H1 (cell line): ENCODE results near the gene GCK. TPM values are rescaled to one million over a fixed set of nuclear protein-coding genes. Genes with fewer than 3 reads are reported as not detected.

Source experiments
- CTCF ChIA-PET: fragments of 300-600 bp; sonication (Branson Sonifier 250); formaldehyde crosslinking; loops from one replicate; lab custom pipeline; 2021; ENCODE audit not compliant: partially characterized antibody; lab: Charles Lee
- POLR2A ChIA-PET: fragments of 300-600 bp; sonication (Branson Sonifier 250); formaldehyde crosslinking; loops from one replicate; lab custom pipeline; 2021; ENCODE audit warnings: inconsistent platforms; ENCODE audit not compliant: partially characterized antibody; lab: Charles Lee
- DNase-seq, 2 experiments: peaks; one replicate each; pipeline versions ENCODE4 v3.0.0 to v3.0.0-alpha.2; 2010 to 2022; ENCODE audit warnings: low spot score in 2 of 2, low read depth in 1 of 2, mixed read lengths in 1 of 2
- FAIRE-seq: peaks from 2 replicates; lab custom pipeline; 2011; peaks lifted over from hg19 to GRCh38; lab: Jason Lieb, UNC
- H2AFZ ChIP-seq: 2 replicates; pipeline ENCODE4 v1.8.1; 2012; ENCODE audit warnings: low read length, inconsistent platforms
- H2AK5ac ChIP-seq: 2 replicates; pipeline ENCODE4 v1.6.1; 2013; ENCODE audit warnings: low read depth, low read length
- H2BK120ac ChIP-seq: replicated peaks from 2 replicates; pipeline ENCODE3; 2013; ENCODE audit warnings: low read depth, low read length, inconsistent platforms
- H2BK12ac ChIP-seq: 2 replicates; pipeline ENCODE4 v1.6.1; 2013; ENCODE audit warnings: low read depth, low read length
- H2BK15ac ChIP-seq: 2 replicates; pipeline ENCODE4 v1.6.1; 2013; ENCODE audit warnings: low read length
- H2BK20ac ChIP-seq: 2 replicates; pipeline ENCODE4 v1.6.1; 2013; ENCODE audit warnings: low read length
- H2BK5ac ChIP-seq: 2 replicates; pipeline ENCODE4 v1.6.1; 2013; ENCODE audit warnings: low read depth, low read length
- H3K14ac ChIP-seq: 2 replicates; pipeline ENCODE4 v1.6.1; 2013; ENCODE audit warnings: inconsistent platforms; ENCODE audit not compliant: insufficient read length
- H3K18ac ChIP-seq: 2 replicates; pipeline ENCODE4 v1.6.1; 2013; ENCODE audit warnings: low read length; ENCODE audit errors: extremely low read depth
- H3K23ac ChIP-seq: 2 replicates; pipeline ENCODE4 v1.6.1; 2013; ENCODE audit warnings: inconsistent platforms; ENCODE audit not compliant: insufficient read length
- H3K23me2 ChIP-seq: 2 replicates; pipeline ENCODE4 v1.6.1; 2013; ENCODE audit warnings: low read depth, low read length
- H3K27ac ChIP-seq: 2 replicates; pipeline ENCODE4 v1.6.1; 2011; ENCODE audit warnings: low read depth, low read length, inconsistent platforms
- H3K27me3 ChIP-seq, 4 experiments: replicated peaks in 1 of 4; 1 replicate in 1 of 4; 2 replicates in 3 of 4; pipeline versions ENCODE4 v1.6.1 to v1.8.1; 2011 to 2013; ENCODE audit warnings: low read length in 3 of 4, mild to moderate bottlenecking in 3 of 4, inconsistent platforms in 2 of 4, mixed read lengths in 2 of 4, moderate library complexity in 1 of 4; ENCODE audit not compliant: control insufficient read depth in 3 of 4, insufficient read depth in 3 of 4; ENCODE audit errors: extremely low read depth in 1 of 4
- H3K36me3 ChIP-seq, 4 experiments: 2 replicates each; pipeline versions ENCODE4 v1.6.1 to v1.8.1; 2011 to 2013; ENCODE audit warnings: mild to moderate bottlenecking in 4 of 4, low read length in 3 of 4, moderate library complexity in 2 of 4, control low read depth in 1 of 4, inconsistent platforms in 1 of 4; ENCODE audit not compliant: insufficient read depth in 4 of 4, control insufficient read depth in 2 of 4
- H3K4ac ChIP-seq: replicated peaks from 2 replicates; pipeline ENCODE3; 2013; ENCODE audit warnings: low read length, low read depth, mixed read lengths, inconsistent platforms; ENCODE audit not compliant: insufficient read length
- H3K4me1 ChIP-seq, 4 experiments: replicated peaks in 1 of 4; 1 replicate in 1 of 4; 2 replicates in 3 of 4; pipeline versions ENCODE4 v1.6.1 to v1.8.1; 2011 to 2013; ENCODE audit warnings: low read length in 3 of 4, inconsistent platforms in 2 of 4, mixed read lengths in 1 of 4; ENCODE audit not compliant: insufficient read depth in 4 of 4, control insufficient read depth in 3 of 4
- H3K4me2 ChIP-seq, 2 experiments: 2 replicates each; pipeline versions ENCODE4 v1.6.1 to v1.8.1; 2011 to 2013; ENCODE audit warnings: low read depth in 2 of 2, low read length in 2 of 2, control low read depth in 1 of 2, inconsistent platforms in 1 of 2, mild to moderate bottlenecking in 1 of 2; ENCODE audit not compliant: insufficient read depth in 1 of 2
- H3K4me3 ChIP-seq, 4 experiments: fragments of 200-600, 300-600 bp in 1 of 4; sonication (generic), shearing (Covaris generic), sonication (Bioruptor Twin) in 1 of 4; 2 replicates each; pipeline versions ENCODE4 v1.5.1 to v1.8.1; 2011 to 2016; ENCODE audit warnings: low read length in 4 of 4, low read depth in 3 of 4, control low read depth in 2 of 4, inconsistent platforms in 2 of 4, mild to moderate bottlenecking in 2 of 4, mixed read lengths in 1 of 4, moderate library complexity in 1 of 4; ENCODE audit not compliant: insufficient read depth in 2 of 4; ENCODE audit errors: extremely low read depth in 1 of 4
- H3K56ac ChIP-seq: replicated peaks from 2 replicates; pipeline ENCODE3; 2013; ENCODE audit warnings: low read depth, mild to moderate bottlenecking, mixed read lengths, low read length, inconsistent platforms; ENCODE audit not compliant: insufficient read length
- H3K79me1 ChIP-seq: 2 replicates; pipeline ENCODE4 v1.6.1; 2013; ENCODE audit warnings: low read depth, low read length, control low read depth
- H3K79me2 ChIP-seq, 2 experiments: 2 replicates each; pipeline versions ENCODE4 v1.6.1 to v1.8.1; 2012 to 2013; ENCODE audit warnings: low read length in 2 of 2, mild to moderate bottlenecking in 2 of 2, inconsistent platforms in 1 of 2; ENCODE audit not compliant: insufficient read depth in 2 of 2, control insufficient read depth in 1 of 2
- H3K9ac ChIP-seq, 4 experiments: replicated peaks in 1 of 4; 1 replicate in 1 of 4; 2 replicates in 3 of 4; pipeline versions ENCODE4 v1.6.1 to v1.8.1; 2011 to 2013; ENCODE audit warnings: low read depth in 3 of 4, low read length in 3 of 4, control low read depth in 2 of 4, mild to moderate bottlenecking in 2 of 4, moderate library complexity in 2 of 4, inconsistent platforms in 1 of 4; ENCODE audit errors: extremely low read depth in 1 of 4
- H3K9me3 ChIP-seq, 2 experiments: 2 replicates each; pipeline versions ENCODE4 v1.6.1 to v1.8.1; 2012 to 2013; ENCODE audit warnings: mild to moderate bottlenecking in 2 of 2, moderate library complexity in 2 of 2, control low read depth in 1 of 2, inconsistent platforms in 1 of 2, low read depth in 1 of 2, low read length in 1 of 2, mixed read lengths in 1 of 2; ENCODE audit not compliant: insufficient read depth in 2 of 2
- H4K20me1 ChIP-seq, 2 experiments: replicated peaks in 1 of 2; 2 replicates each; pipeline versions ENCODE3 to v1.8.1; 2011 to 2013; ENCODE audit warnings: inconsistent platforms in 2 of 2, low read length in 2 of 2, mild to moderate bottlenecking in 1 of 2; ENCODE audit not compliant: insufficient read depth in 2 of 2, control insufficient read depth in 1 of 2
- H4K5ac ChIP-seq: 2 replicates; pipeline ENCODE4 v1.6.1; 2013; ENCODE audit warnings: low read length, low read depth, mixed read lengths, inconsistent platforms; ENCODE audit not compliant: insufficient read length
- H4K8ac ChIP-seq: 2 replicates; pipeline ENCODE4 v1.8.0; 2013; ENCODE audit warnings: mild to moderate bottlenecking, moderate library complexity, low read length, inconsistent platforms; ENCODE audit not compliant: insufficient read depth; ENCODE audit errors: extremely low read depth
- H4K91ac ChIP-seq: replicated peaks from 2 replicates; pipeline ENCODE3; 2013; ENCODE audit warnings: low read length, mixed read lengths, inconsistent platforms; ENCODE audit not compliant: insufficient read length
- CBX8 ChIP-seq: fragments of 300-800, 300-1000 bp; sonication (generic); IDR thresholded peaks from 2 replicates; pipeline ENCODE4 v1.7.1; 2016; ENCODE audit warnings: low read depth, low read length, borderline replicate concordance
- CREB1 ChIP-seq: IDR thresholded peaks from 2 replicates; pipeline ENCODE4 v1.6.1; 2012; ENCODE audit warnings: inconsistent platforms
- HDAC2 ChIP-seq, 2 experiments: fragments of 300-600 bp in 1 of 2; sonication (generic) in 1 of 2; IDR thresholded peaks; 2 replicates each; pipeline ENCODE4 v1.6.1; 2011 to 2012; ENCODE audit warnings: low read depth in 2 of 2, low read length in 2 of 2, mild to moderate bottlenecking in 2 of 2, moderate library complexity in 2 of 2, borderline replicate concordance in 1 of 2, inconsistent platforms in 1 of 2
- JUN ChIP-seq: IDR thresholded peaks from 2 replicates; pipeline ENCODE4 v1.6.1; 2011; ENCODE audit warnings: low read depth, mild to moderate bottlenecking, improper control_type of control experiment, low read length
- POLR2A ChIP-seq, 2 experiments: IDR thresholded peaks; 1 replicate in 1 of 2; 2 replicates in 1 of 2; pipeline ENCODE4 v1.6.1; 2011; ENCODE audit warnings: low read depth in 2 of 2, low read length in 2 of 2, mild to moderate bottlenecking in 2 of 2; ENCODE audit errors: control extremely low read depth in 1 of 2
- SAP30 ChIP-seq: fragments of 300-600 bp; sonication (generic); IDR thresholded peaks from 2 replicates; pipeline ENCODE4 v1.7.1; 2012; ENCODE audit warnings: low read length, moderate library complexity, mild to moderate bottlenecking, inconsistent platforms; ENCODE audit not compliant: insufficient read depth, insufficient replicate concordance
- SRF ChIP-seq: IDR thresholded peaks from 2 replicates; pipeline ENCODE4 v1.6.1; 2011; ENCODE audit warnings: mild to moderate bottlenecking, low read depth, low read length, moderate library complexity
- SUZ12 ChIP-seq: fragments of 200-600 bp; sonication (generic); IDR thresholded peaks from 2 replicates; pipeline ENCODE4 v1.6.1; 2012; ENCODE audit warnings: mild to moderate bottlenecking, inconsistent platforms, low read length, moderate library complexity, mixed read lengths
- TAF1 ChIP-seq: IDR thresholded peaks from 2 replicates; pipeline ENCODE4 v1.6.1; 2011; ENCODE audit warnings: mild to moderate bottlenecking, low read depth, low read length
- WGBS, 2 experiments: shearing (Covaris generic) in 1 of 2; methylation state at CpG; one replicate each; pipeline versions ENCODE4 v1.1.6 to v1.1.7; 2013 to 2015; ENCODE audit warnings: low lambda C conversion rate in 2 of 2, mixed read lengths in 2 of 2, inconsistent platforms in 1 of 2, low coverage in 1 of 2, missing lambda C conversion rate in 1 of 2; ENCODE audit not compliant: insufficient replicate concordance in 2 of 2, insufficient coverage in 1 of 2, insufficient read length in 1 of 2; ENCODE audit errors: extremely low coverage in 1 of 2, missing lambda C conversion rate in 1 of 2; 5-methylcytosine and 5-hydroxymethylcytosine counted together
- polyA plus RNA-seq, 7 experiments: library from polyadenylated mRNA; depleted of rRNA in 3 of 7; stranded (reverse) in 5 of 7; unstranded in 2 of 7; fragments of >200 nt in 5 of 7; fragments of 200-250 nt in 2 of 7; gene quantifications; 1 replicate in 5 of 7; 2 replicates in 1 of 7; 4 replicates in 1 of 7; pipeline versions ENCODE4 v1.2.1 to v1.2.3, GENCODE V29; 2011 to 2013; ENCODE audit warnings: missing spikeins in 2 of 7, mixed read lengths in 2 of 7
- total RNA-seq: library from RNA; stranded (reverse); fragmentation: NEBNext Ultra II Directional; extraction: Animal tissue kit (Norgen Biotek cat#: 25700); gene quantifications from 2 replicates; pipeline ENCODE4 v1.2.1, GENCODE V29; 2021
- TF ChIP-seq, protein P1 (sequence below): IDR thresholded peaks from 2 replicates; pipeline ENCODE4 v1.6.1; 2011; ENCODE audit warnings: low read length, improper control_type of control experiment
- TF ChIP-seq, protein P2 (sequence below): IDR thresholded peaks from 2 replicates; pipeline ENCODE4 v1.6.1; 2012; ENCODE audit warnings: low read length, inconsistent platforms

Gene GCK
- total and polyA plus RNA-seq, 2 of the 8 experiments (the other 6 are each of a cell fraction or from before 2014, with no cell fraction given), result 2.4 to 4.9 TPM

DNA sequence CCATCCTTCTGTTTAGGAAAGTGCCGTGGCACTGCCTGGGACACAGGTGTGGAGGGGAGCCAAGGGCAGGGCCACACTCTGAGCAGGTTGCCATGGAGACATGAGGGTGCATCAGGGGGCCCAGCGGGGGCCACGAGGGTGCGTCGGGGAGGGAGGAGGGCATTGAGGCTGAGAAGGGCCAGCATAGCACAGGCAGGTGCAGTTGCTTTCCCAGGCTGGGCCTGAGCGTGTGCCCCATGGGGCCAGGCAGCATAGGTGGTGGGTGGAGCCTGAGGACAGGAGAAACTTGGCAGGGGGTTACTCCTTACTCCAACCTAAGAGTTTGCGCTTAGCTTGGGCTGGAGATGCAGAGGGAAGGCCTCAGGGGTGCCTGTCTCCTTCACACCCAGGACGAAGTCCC lies 26.8 kb upstream of the GCK start:
- Histone ChIP-seq H3K9ac (no peak overlapping the region), H3K79me2 (no peaks in the 10 kb centered on the region), H3K4me2 (no peak overlapping the region), H3K4me1 (peaks cover 0 to 23% (median 16%) of the 10 kb centered on the region in 4 experiments; a peak in 6 of 7 replicates), H3K56ac (no peak overlapping the region), H4K20me1 (peaks cover 0 to 5% of the 10 kb centered on the region in 2 experiments), H3K36me3 (peaks cover 6 to 16% (median 7%) of the 10 kb centered on the region in 4 experiments; a peak in 7 of 8 replicates), H2AK5ac (no peak overlapping the region), H3K27ac (no peak overlapping the region), H2BK12ac (no peak overlapping the region), H3K4ac (no peak overlapping the region), H2AFZ (no peak overlapping the region), H3K23me2 (no peaks in the 10 kb centered on the region), H3K27me3 (no peaks in the 10 kb centered on the region), H3K18ac (no peak overlapping the region; the same call in 1 of the 2 replicates), H3K4me3 (no peak overlapping the region), H4K91ac (no peak overlapping the region), H3K9me3 (no peaks in the 10 kb centered on the region; a peak in 1 of 4 replicates), H3K79me1 (no peaks in the 10 kb centered on the region), H2BK20ac (no peak overlapping the region), H2BK5ac (no peak overlapping the region), H2BK120ac (no peak overlapping the region), H4K5ac (no peak overlapping the region), H2BK15ac (no peak overlapping the region), H3K23ac (no peak overlapping the region), H4K8ac (no peak overlapping the region), H3K14ac (no peak overlapping the region)
- DNase-seq, result no peak
- 76% methylated on average over 8 of the region's 8 CpGs; no CpG with 5 or more reads in 1 of the 2 experiments for WGBS, 2 experiments
- POLR2A ChIA-PET, result interaction anchor here (0.7 to 1.2 kb wide), 2 partner anchors 110 to 275 kb away, joined by 3 to 4 read pairs; partner anchors contain the start of gene NUDCD3
- CTCF ChIA-PET, result interaction anchor here (1.2 to 6.0 kb wide), 7 partner anchors 8 to 114 kb away, joined by 3 to 35 read pairs (median 5); no protein-coding TSS in a partner anchor
- FAIRE-seq, result no peak
- TF ChIP-seq CBX8 (no peak), SRF (no peak), HDAC2 (IDR thresholded peaks at IDR 0.05; ENCODE audit: borderline replicate concordance in 1 of 2, low read depth in 2 of 2, low read length in 2 of 2) (no peak), SAP30 (no peak), SUZ12 (no peak), POLR2A (IDR thresholded peaks at IDR 0.05; ENCODE audit: control extremely low read depth in 1 of 2, low read depth in 2 of 2, low read length in 2 of 2) (no peak), TAF1 (no peak), CREB1 (no peak), JUN (no peak)
- TF ChIP-seq, protein P1, sequence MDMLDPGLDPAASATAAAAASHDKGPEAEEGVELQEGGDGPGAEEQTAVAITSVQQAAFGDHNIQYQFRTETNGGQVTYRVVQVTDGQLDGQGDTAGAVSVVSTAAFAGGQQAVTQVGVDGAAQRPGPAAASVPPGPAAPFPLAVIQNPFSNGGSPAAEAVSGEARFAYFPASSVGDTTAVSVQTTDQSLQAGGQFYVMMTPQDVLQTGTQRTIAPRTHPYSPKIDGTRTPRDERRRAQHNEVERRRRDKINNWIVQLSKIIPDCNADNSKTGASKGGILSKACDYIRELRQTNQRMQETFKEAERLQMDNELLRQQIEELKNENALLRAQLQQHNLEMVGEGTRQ, result no peak
- TF ChIP-seq, protein P2, sequence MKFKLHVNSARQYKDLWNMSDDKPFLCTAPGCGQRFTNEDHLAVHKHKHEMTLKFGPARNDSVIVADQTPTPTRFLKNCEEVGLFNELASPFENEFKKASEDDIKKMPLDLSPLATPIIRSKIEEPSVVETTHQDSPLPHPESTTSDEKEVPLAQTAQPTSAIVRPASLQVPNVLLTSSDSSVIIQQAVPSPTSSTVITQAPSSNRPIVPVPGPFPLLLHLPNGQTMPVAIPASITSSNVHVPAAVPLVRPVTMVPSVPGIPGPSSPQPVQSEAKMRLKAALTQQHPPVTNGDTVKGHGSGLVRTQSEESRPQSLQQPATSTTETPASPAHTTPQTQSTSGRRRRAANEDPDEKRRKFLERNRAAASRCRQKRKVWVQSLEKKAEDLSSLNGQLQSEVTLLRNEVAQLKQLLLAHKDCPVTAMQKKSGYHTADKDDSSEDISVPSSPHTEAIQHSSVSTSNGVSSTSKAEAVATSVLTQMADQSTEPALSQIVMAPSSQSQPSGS, result no peak
